PFSK-1 (cell line): Measurements from ENCODE around the gene SEC61A1.

Source experiments
- POLR2AphosphoS5 ChIP-seq: IDR thresholded peaks from 2 replicates; pipeline ENCODE4 v1.6.1; 2012; ENCODE audit warnings: low read depth, mild to moderate bottlenecking, control low read depth, low read length, moderate library complexity
- REST ChIP-seq, 2 experiments: IDR thresholded peaks; 2 replicates each; pipeline versions ENCODE4 v1.6.1 to v1.8.0; 2011 to 2012; ENCODE audit warnings: low read depth in 2 of 2, low read length in 2 of 2, control low read depth in 1 of 2, inconsistent platforms in 1 of 2, mild to moderate bottlenecking in 1 of 2, moderate library complexity in 1 of 2; ENCODE audit not compliant: insufficient read depth in 1 of 2
- TAF1 ChIP-seq: IDR thresholded peaks from 2 replicates; pipeline ENCODE4 v1.6.1; 2012; ENCODE audit warnings: low read length, control low read depth, borderline replicate concordance; ENCODE audit not compliant: insufficient read depth

- TF ChIP-seq POLR2AphosphoS5 (no peak), REST (IDR thresholded peaks at IDR 0.05; ENCODE audit: insufficient read depth in 1 of 2, low read depth in 2 of 2, low read length in 2 of 2) (no peak), TAF1 (no peak)
Observed at GRCh38 chr3:128081226-128081625, 29.0 kb downstream of the SEC61A1 start.
